SK-N-MC (cell line): ENCODE results near the gene HTRA1.

Experiments used
- EZH2 ChIP-seq: fragments of 200-600 bp; sonication (generic); IDR thresholded peaks from one replicate; pipeline ENCODE4 v1.6.1; 2017; ENCODE audit warnings: antibody characterized with exemption
- POLR2AphosphoS5 ChIP-seq: IDR thresholded peaks from 2 replicates; pipeline ENCODE4 v1.6.1; 2012; ENCODE audit warnings: mild to moderate bottlenecking, low read depth, low read length, borderline replicate concordance

GRCh38 chr10:122475591-122476332 is 14.4 kb downstream of the HTRA1 start:
- TF ChIP-seq POLR2AphosphoS5 (no peak), EZH2 (no peak)
